ENCODE data around the gene RAB40C. TPM values are rescaled to one million over a fixed set of nuclear protein-coding genes. Genes with fewer than 3 reads are reported as not detected.

Gene RAB40C
- polyA plus RNA-seq, 1 donor (not counting 4 experiments of a cell fraction or from before 2014, with no cell fraction given): 4.0 TPM

GRCh38 chr16:630815-631405, 41.0 kb downstream of the RAB40C start, which contains the start of gene WFIKKN1:
WFIKKN1 (plus strand) TSS chr16:630985; CDS start chr16:631254, 269 bp downstream.
- dilution Hi-C loops (cut with MboI; ENCODE audit: extremely low pct_ligation_motif_present, low sequenced_read_pairs): no loop called here
- Histone ChIP-seq H3K4me1 (ENCODE audit: control insufficient read depth, extremely low read depth, insufficient read depth, low read length) (peaks cover 17% of the 10 kb centered on the region), H2AFZ (ENCODE audit: control insufficient read depth, low read length) (no peak within 1 kb of the TSS), H3K4me2 (ENCODE audit: control insufficient read depth, extremely low read depth, insufficient read depth, low read depth, low read length) (no peak within 1 kb of the TSS), H3K27ac (ENCODE audit: control insufficient read depth, insufficient read depth, low read length) (no peak within 1 kb of the TSS), H3K9ac (ENCODE audit: control insufficient read depth, extremely low read depth, insufficient read depth, low read length) (no peak within 1 kb of the TSS), H3K9me3 (ENCODE audit: control insufficient read depth, low read depth, low read length) (no peaks in the 10 kb centered on the region), H3K27me3 (ENCODE audit: control insufficient read depth, extremely low read depth, insufficient read depth, low read length) (no peaks in the 10 kb centered on the region), H3K36me3 (ENCODE audit: control insufficient read depth in 2 of 2, extremely low read depth in 1 of 2, insufficient read depth in 2 of 2, low read length in 2 of 2) (peaks cover 4 to 13% of the 10 kb centered on the region in 2 experiments), H4K20me1 (ENCODE audit: control insufficient read depth, extremely low read depth, insufficient read depth, low read length) (no peaks in the 10 kb centered on the region), H3K4me3 (ENCODE audit: control insufficient read depth in 2 of 3, extremely low read depth in 1 of 3, insufficient read depth in 2 of 3, low read depth in 1 of 3, low read length in 3 of 3) (no peak within 1 kb of the TSS), H3K9me1 (ENCODE audit: control insufficient read depth, extremely low read depth, insufficient read depth, low read length) (no peaks in the 10 kb centered on the region), H3K79me2 (ENCODE audit: control insufficient read depth, insufficient read depth, low read length) (peaks cover 8% of the 10 kb centered on the region)
- TF ChIP-seq EZH2 (IDR thresholded peaks at IDR 0.05; ENCODE audit: low read length): no peak
- TF ChIP-seq, protein P1, sequence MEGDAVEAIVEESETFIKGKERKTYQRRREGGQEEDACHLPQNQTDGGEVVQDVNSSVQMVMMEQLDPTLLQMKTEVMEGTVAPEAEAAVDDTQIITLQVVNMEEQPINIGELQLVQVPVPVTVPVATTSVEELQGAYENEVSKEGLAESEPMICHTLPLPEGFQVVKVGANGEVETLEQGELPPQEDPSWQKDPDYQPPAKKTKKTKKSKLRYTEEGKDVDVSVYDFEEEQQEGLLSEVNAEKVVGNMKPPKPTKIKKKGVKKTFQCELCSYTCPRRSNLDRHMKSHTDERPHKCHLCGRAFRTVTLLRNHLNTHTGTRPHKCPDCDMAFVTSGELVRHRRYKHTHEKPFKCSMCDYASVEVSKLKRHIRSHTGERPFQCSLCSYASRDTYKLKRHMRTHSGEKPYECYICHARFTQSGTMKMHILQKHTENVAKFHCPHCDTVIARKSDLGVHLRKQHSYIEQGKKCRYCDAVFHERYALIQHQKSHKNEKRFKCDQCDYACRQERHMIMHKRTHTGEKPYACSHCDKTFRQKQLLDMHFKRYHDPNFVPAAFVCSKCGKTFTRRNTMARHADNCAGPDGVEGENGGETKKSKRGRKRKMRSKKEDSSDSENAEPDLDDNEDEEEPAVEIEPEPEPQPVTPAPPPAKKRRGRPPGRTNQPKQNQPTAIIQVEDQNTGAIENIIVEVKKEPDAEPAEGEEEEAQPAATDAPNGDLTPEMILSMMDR (optimal IDR thresholded peaks at IDR 0.05 in 1 of 3, IDR thresholded peaks at IDR 0.05 in 1 of 3, conservative IDR thresholded peaks at IDR 0.05 in 1 of 3; ENCODE audit: extremely low read depth in 1 of 3, insufficient read depth in 2 of 3, low read length in 3 of 3): no peak
- no peak for FAIRE-seq
- no peak for DNase-seq (ENCODE audit: low read depth, low spot score)

DNA sequence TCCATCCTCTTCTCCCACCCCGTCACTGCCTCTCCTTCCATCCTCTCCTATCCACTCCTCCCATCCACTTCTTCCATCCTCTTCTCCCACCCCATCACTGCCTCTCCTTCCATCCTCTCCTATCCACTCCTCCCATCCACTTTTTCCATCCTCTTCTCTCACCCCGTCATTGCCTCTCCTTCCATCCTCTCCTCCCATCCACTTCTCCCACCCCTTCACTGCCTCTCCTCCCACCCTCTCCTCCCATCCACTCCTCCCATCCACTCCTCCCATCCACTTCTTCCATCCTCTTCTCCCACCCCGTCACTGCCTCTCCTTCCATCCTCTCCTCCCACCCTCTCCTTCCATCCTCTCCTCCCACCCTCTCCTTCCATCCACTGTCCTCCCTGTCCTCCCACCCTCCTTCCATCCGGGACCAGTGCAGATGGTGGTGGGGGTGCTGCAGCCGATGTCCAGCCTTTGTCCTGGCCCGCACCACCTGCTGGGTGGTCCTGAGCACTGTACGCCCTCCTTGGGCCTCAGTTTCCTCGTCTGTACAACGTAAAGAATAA, 42.0 kb downstream of the RAB40C start:
- H3K4me1 ChIP-seq (ENCODE audit: control insufficient read depth, extremely low read depth, insufficient read depth, low read length): peaks cover 10% of the 10 kb centered on the region
- no peak overlapping the region for H3K4me2 ChIP-seq (ENCODE audit: control insufficient read depth, extremely low read depth, insufficient read depth, low read depth, low read length)
- H3K9ac ChIP-seq (ENCODE audit: control insufficient read depth, extremely low read depth, insufficient read depth, low read length): no peak overlapping the region
- peaks cover 2 to 10% of the 10 kb centered on the region in 2 experiments for H3K36me3 ChIP-seq (ENCODE audit: control insufficient read depth in 2 of 2, extremely low read depth in 1 of 2, insufficient read depth in 2 of 2, low read length in 2 of 2)
- TF ChIP-seq, protein P1 (optimal IDR thresholded peaks at IDR 0.05 in 1 of 3, IDR thresholded peaks at IDR 0.05 in 1 of 3, conservative IDR thresholded peaks at IDR 0.05 in 1 of 3; ENCODE audit: extremely low read depth in 1 of 3, insufficient read depth in 2 of 3, low read length in 3 of 3): no peak
- TF ChIP-seq EZH2 (IDR thresholded peaks at IDR 0.05; ENCODE audit: low read length): no peak
- no peaks in the 10 kb centered on the region for H4K20me1 ChIP-seq (ENCODE audit: control insufficient read depth, extremely low read depth, insufficient read depth, low read length)
- H3K9me3 ChIP-seq (ENCODE audit: control insufficient read depth, low read depth, low read length): no peaks in the 10 kb centered on the region
- H3K4me3 ChIP-seq (ENCODE audit: control insufficient read depth in 2 of 3, extremely low read depth in 1 of 3, insufficient read depth in 2 of 3, low read depth in 1 of 3, low read length in 3 of 3): no peak overlapping the region
- H3K27ac ChIP-seq (ENCODE audit: control insufficient read depth, insufficient read depth, low read length): no peak overlapping the region
- FAIRE-seq (no peak), DNase-seq (ENCODE audit: low read depth, low spot score) (no peak)
- H3K79me2 ChIP-seq (ENCODE audit: control insufficient read depth, insufficient read depth, low read length): peaks cover 8% of the 10 kb centered on the region
- dilution Hi-C loops (cut with MboI; ENCODE audit: extremely low pct_ligation_motif_present, low sequenced_read_pairs): no loop called here
- no peaks in the 10 kb centered on the region for H3K27me3 ChIP-seq (ENCODE audit: control insufficient read depth, extremely low read depth, insufficient read depth, low read length)
- no peak overlapping the region for H2AFZ ChIP-seq (ENCODE audit: control insufficient read depth, low read length)
- no peaks in the 10 kb centered on the region for H3K9me1 ChIP-seq (ENCODE audit: control insufficient read depth, extremely low read depth, insufficient read depth, low read length)

Data from keratinocyte (primary cell).